H1 (cell line): ENCODE measurements around the gene SDSL. TPM values are rescaled to one million over a fixed set of nuclear protein-coding genes. Genes with fewer than 3 reads are reported as not detected.

Experiments
- CTCF ChIA-PET: fragments of 300-600 bp; sonication (Branson Sonifier 250); formaldehyde crosslinking; loops from one replicate; lab custom pipeline; 2021; ENCODE audit not compliant: partially characterized antibody; lab: Charles Lee
- POLR2A ChIA-PET: fragments of 300-600 bp; sonication (Branson Sonifier 250); formaldehyde crosslinking; loops from one replicate; lab custom pipeline; 2021; ENCODE audit warnings: inconsistent platforms; ENCODE audit not compliant: partially characterized antibody; lab: Charles Lee
- DNase-seq, 2 experiments: peaks; one replicate each; pipeline versions ENCODE4 v3.0.0 to v3.0.0-alpha.2; 2010 to 2022; ENCODE audit warnings: low spot score in 2 of 2, low read depth in 1 of 2, mixed read lengths in 1 of 2
- FAIRE-seq: peaks from 2 replicates; lab custom pipeline; 2011; peaks lifted over from hg19 to GRCh38; lab: Jason Lieb, UNC
- H2AFZ ChIP-seq: 2 replicates; pipeline ENCODE4 v1.8.1; 2012; ENCODE audit warnings: low read length, inconsistent platforms
- H2AK5ac ChIP-seq: 2 replicates; pipeline ENCODE4 v1.6.1; 2013; ENCODE audit warnings: low read depth, low read length
- H2BK120ac ChIP-seq: replicated peaks from 2 replicates; pipeline ENCODE3; 2013; ENCODE audit warnings: low read depth, low read length, inconsistent platforms
- H2BK12ac ChIP-seq: 2 replicates; pipeline ENCODE4 v1.6.1; 2013; ENCODE audit warnings: low read depth, low read length
- H2BK15ac ChIP-seq: 2 replicates; pipeline ENCODE4 v1.6.1; 2013; ENCODE audit warnings: low read length
- H2BK20ac ChIP-seq: 2 replicates; pipeline ENCODE4 v1.6.1; 2013; ENCODE audit warnings: low read length
- H2BK5ac ChIP-seq: 2 replicates; pipeline ENCODE4 v1.6.1; 2013; ENCODE audit warnings: low read depth, low read length
- H3K14ac ChIP-seq: 2 replicates; pipeline ENCODE4 v1.6.1; 2013; ENCODE audit warnings: inconsistent platforms; ENCODE audit not compliant: insufficient read length
- H3K18ac ChIP-seq: 2 replicates; pipeline ENCODE4 v1.6.1; 2013; ENCODE audit warnings: low read length; ENCODE audit errors: extremely low read depth
- H3K23ac ChIP-seq: 2 replicates; pipeline ENCODE4 v1.6.1; 2013; ENCODE audit warnings: inconsistent platforms; ENCODE audit not compliant: insufficient read length
- H3K23me2 ChIP-seq: 2 replicates; pipeline ENCODE4 v1.6.1; 2013; ENCODE audit warnings: low read depth, low read length
- H3K27ac ChIP-seq: 2 replicates; pipeline ENCODE4 v1.6.1; 2011; ENCODE audit warnings: low read depth, low read length, inconsistent platforms
- H3K27me3 ChIP-seq, 4 experiments: replicated peaks in 1 of 4; 1 replicate in 1 of 4; 2 replicates in 3 of 4; pipeline versions ENCODE4 v1.6.1 to v1.8.1; 2011 to 2013; ENCODE audit warnings: low read length in 3 of 4, mild to moderate bottlenecking in 3 of 4, inconsistent platforms in 2 of 4, mixed read lengths in 2 of 4, moderate library complexity in 1 of 4; ENCODE audit not compliant: control insufficient read depth in 3 of 4, insufficient read depth in 3 of 4; ENCODE audit errors: extremely low read depth in 1 of 4
- H3K36me3 ChIP-seq, 4 experiments: 2 replicates each; pipeline versions ENCODE4 v1.6.1 to v1.8.1; 2011 to 2013; ENCODE audit warnings: mild to moderate bottlenecking in 4 of 4, low read length in 3 of 4, moderate library complexity in 2 of 4, control low read depth in 1 of 4, inconsistent platforms in 1 of 4; ENCODE audit not compliant: insufficient read depth in 4 of 4, control insufficient read depth in 2 of 4
- H3K4ac ChIP-seq: replicated peaks from 2 replicates; pipeline ENCODE3; 2013; ENCODE audit warnings: low read length, low read depth, mixed read lengths, inconsistent platforms; ENCODE audit not compliant: insufficient read length
- H3K4me1 ChIP-seq, 4 experiments: replicated peaks in 1 of 4; 1 replicate in 1 of 4; 2 replicates in 3 of 4; pipeline versions ENCODE4 v1.6.1 to v1.8.1; 2011 to 2013; ENCODE audit warnings: low read length in 3 of 4, inconsistent platforms in 2 of 4, mixed read lengths in 1 of 4; ENCODE audit not compliant: insufficient read depth in 4 of 4, control insufficient read depth in 3 of 4
- H3K4me2 ChIP-seq, 2 experiments: 2 replicates each; pipeline versions ENCODE4 v1.6.1 to v1.8.1; 2011 to 2013; ENCODE audit warnings: low read depth in 2 of 2, low read length in 2 of 2, control low read depth in 1 of 2, inconsistent platforms in 1 of 2, mild to moderate bottlenecking in 1 of 2; ENCODE audit not compliant: insufficient read depth in 1 of 2
- H3K4me3 ChIP-seq, 4 experiments: fragments of 200-600, 300-600 bp in 1 of 4; sonication (generic), shearing (Covaris generic), sonication (Bioruptor Twin) in 1 of 4; 2 replicates each; pipeline versions ENCODE4 v1.5.1 to v1.8.1; 2011 to 2016; ENCODE audit warnings: low read length in 4 of 4, low read depth in 3 of 4, control low read depth in 2 of 4, inconsistent platforms in 2 of 4, mild to moderate bottlenecking in 2 of 4, mixed read lengths in 1 of 4, moderate library complexity in 1 of 4; ENCODE audit not compliant: insufficient read depth in 2 of 4; ENCODE audit errors: extremely low read depth in 1 of 4
- H3K56ac ChIP-seq: replicated peaks from 2 replicates; pipeline ENCODE3; 2013; ENCODE audit warnings: low read depth, mild to moderate bottlenecking, mixed read lengths, low read length, inconsistent platforms; ENCODE audit not compliant: insufficient read length
- H3K79me1 ChIP-seq: 2 replicates; pipeline ENCODE4 v1.6.1; 2013; ENCODE audit warnings: low read depth, low read length, control low read depth
- H3K79me2 ChIP-seq, 2 experiments: 2 replicates each; pipeline versions ENCODE4 v1.6.1 to v1.8.1; 2012 to 2013; ENCODE audit warnings: low read length in 2 of 2, mild to moderate bottlenecking in 2 of 2, inconsistent platforms in 1 of 2; ENCODE audit not compliant: insufficient read depth in 2 of 2, control insufficient read depth in 1 of 2
- H3K9ac ChIP-seq, 4 experiments: replicated peaks in 1 of 4; 1 replicate in 1 of 4; 2 replicates in 3 of 4; pipeline versions ENCODE4 v1.6.1 to v1.8.1; 2011 to 2013; ENCODE audit warnings: low read depth in 3 of 4, low read length in 3 of 4, control low read depth in 2 of 4, mild to moderate bottlenecking in 2 of 4, moderate library complexity in 2 of 4, inconsistent platforms in 1 of 4; ENCODE audit errors: extremely low read depth in 1 of 4
- H3K9me3 ChIP-seq, 2 experiments: 2 replicates each; pipeline versions ENCODE4 v1.6.1 to v1.8.1; 2012 to 2013; ENCODE audit warnings: mild to moderate bottlenecking in 2 of 2, moderate library complexity in 2 of 2, control low read depth in 1 of 2, inconsistent platforms in 1 of 2, low read depth in 1 of 2, low read length in 1 of 2, mixed read lengths in 1 of 2; ENCODE audit not compliant: insufficient read depth in 2 of 2
- H4K20me1 ChIP-seq, 2 experiments: replicated peaks in 1 of 2; 2 replicates each; pipeline versions ENCODE3 to v1.8.1; 2011 to 2013; ENCODE audit warnings: inconsistent platforms in 2 of 2, low read length in 2 of 2, mild to moderate bottlenecking in 1 of 2; ENCODE audit not compliant: insufficient read depth in 2 of 2, control insufficient read depth in 1 of 2
- H4K5ac ChIP-seq: 2 replicates; pipeline ENCODE4 v1.6.1; 2013; ENCODE audit warnings: low read length, low read depth, mixed read lengths, inconsistent platforms; ENCODE audit not compliant: insufficient read length
- H4K8ac ChIP-seq: 2 replicates; pipeline ENCODE4 v1.8.0; 2013; ENCODE audit warnings: mild to moderate bottlenecking, moderate library complexity, low read length, inconsistent platforms; ENCODE audit not compliant: insufficient read depth; ENCODE audit errors: extremely low read depth
- H4K91ac ChIP-seq: replicated peaks from 2 replicates; pipeline ENCODE3; 2013; ENCODE audit warnings: low read length, mixed read lengths, inconsistent platforms; ENCODE audit not compliant: insufficient read length
- ASH2L ChIP-seq: fragments of 200-600, 300-600 bp; sonication (generic); IDR thresholded peaks from one replicate; pipeline ENCODE4 v1.7.1; 2017; ENCODE audit warnings: low read length
- HDAC2 ChIP-seq, 2 experiments: fragments of 300-600 bp in 1 of 2; sonication (generic) in 1 of 2; IDR thresholded peaks; 2 replicates each; pipeline ENCODE4 v1.6.1; 2011 to 2012; ENCODE audit warnings: low read depth in 2 of 2, low read length in 2 of 2, mild to moderate bottlenecking in 2 of 2, moderate library complexity in 2 of 2, borderline replicate concordance in 1 of 2, inconsistent platforms in 1 of 2
- KDM1A ChIP-seq: fragments of 200-600, 300-600 bp; sonication (generic); IDR thresholded peaks from 2 replicates; pipeline ENCODE4 v1.7.1; 2016; ENCODE audit warnings: mild to moderate bottlenecking, low read length, borderline replicate concordance
- RXRA ChIP-seq: IDR thresholded peaks from 2 replicates; pipeline ENCODE4 v1.6.1; 2011; ENCODE audit warnings: low read depth, mild to moderate bottlenecking, low read length, moderate library complexity; ENCODE audit not compliant: insufficient read depth
- WGBS, 2 experiments: shearing (Covaris generic) in 1 of 2; methylation state at CpG; one replicate each; pipeline versions ENCODE4 v1.1.6 to v1.1.7; 2013 to 2015; ENCODE audit warnings: low lambda C conversion rate in 2 of 2, mixed read lengths in 2 of 2, inconsistent platforms in 1 of 2, low coverage in 1 of 2, missing lambda C conversion rate in 1 of 2; ENCODE audit not compliant: insufficient replicate concordance in 2 of 2, insufficient coverage in 1 of 2, insufficient read length in 1 of 2; ENCODE audit errors: extremely low coverage in 1 of 2, missing lambda C conversion rate in 1 of 2; 5-methylcytosine and 5-hydroxymethylcytosine counted together
- polyA plus RNA-seq, 7 experiments: library from polyadenylated mRNA; depleted of rRNA in 3 of 7; stranded (reverse) in 5 of 7; unstranded in 2 of 7; fragments of >200 nt in 5 of 7; fragments of 200-250 nt in 2 of 7; gene quantifications; 1 replicate in 5 of 7; 2 replicates in 1 of 7; 4 replicates in 1 of 7; pipeline versions ENCODE4 v1.2.1 to v1.2.3, GENCODE V29; 2011 to 2013; ENCODE audit warnings: missing spikeins in 2 of 7, mixed read lengths in 2 of 7
- total RNA-seq: library from RNA; stranded (reverse); fragmentation: NEBNext Ultra II Directional; extraction: Animal tissue kit (Norgen Biotek cat#: 25700); gene quantifications from 2 replicates; pipeline ENCODE4 v1.2.1, GENCODE V29; 2021

The SDSL gene
- total and polyA plus RNA-seq, 2 of the 8 experiments (the other 6 are each of a cell fraction or from before 2014, with no cell fraction given) = 0.69 to 1.3 TPM

GRCh38 chr12:113452458-113452857, 30.3 kb downstream of the SDSL start:
- no peak overlapping the region; the same call in 1 of the 2 replicates for H2BK20ac ChIP-seq
- H4K91ac ChIP-seq = peak overlapping the region; percentile 15
- no peaks in the 10 kb centered on the region for H3K79me2 ChIP-seq
- no peak overlapping the region for H3K14ac ChIP-seq
- H4K5ac ChIP-seq = no peak overlapping the region
- no peaks in the 10 kb centered on the region for H4K20me1 ChIP-seq
- no peak overlapping the region for H2BK5ac ChIP-seq
- WGBS, 2 experiments = 76% methylated on average over 2 of the region's 2 CpGs; no CpG with 5 or more reads in 1 of the 2 experiments
- no peak overlapping the region for H3K4me3 ChIP-seq
- TF ChIP-seq ASH2L (no peak), KDM1A (peak; percentile 69), HDAC2 (IDR thresholded peaks at IDR 0.05; ENCODE audit: borderline replicate concordance in 1 of 2, low read depth in 2 of 2, low read length in 2 of 2) (peak in 1 of 2 experiments; percentile 34; a peak in 1 of 4 replicates), RXRA (no peak)
- H3K36me3 ChIP-seq = no peaks in the 10 kb centered on the region
- H2BK12ac ChIP-seq = no peak overlapping the region
- H3K56ac ChIP-seq = no peak overlapping the region
- no peaks in the 10 kb centered on the region for H3K27me3 ChIP-seq
- no peak overlapping the region for H2AFZ ChIP-seq
- no peak overlapping the region for H2AK5ac ChIP-seq
- H2BK120ac ChIP-seq = no peak overlapping the region
- no peak overlapping the region for H2BK15ac ChIP-seq
- H3K9ac ChIP-seq = no peak overlapping the region
- no peaks in the 10 kb centered on the region for H3K23me2 ChIP-seq
- POLR2A ChIA-PET = no interaction called here
- H4K8ac ChIP-seq = no peak overlapping the region
- H3K79me1 ChIP-seq = no peaks in the 10 kb centered on the region
- no peak overlapping the region for H3K18ac ChIP-seq
- no peak overlapping the region for H3K4me2 ChIP-seq
- no peak overlapping the region for H3K23ac ChIP-seq
- H3K9me3 ChIP-seq = no peaks in the 10 kb centered on the region
- no peak overlapping the region for H3K27ac ChIP-seq
- no peak overlapping the region for H3K4ac ChIP-seq
- CTCF ChIA-PET = interaction anchor here (1.6 to 2.9 kb wide), 3 partner anchors 9 to 27 kb away, joined by 4 to 24 read pairs (median 8); no protein-coding TSS in a partner anchor
- DNase-seq (no peak), FAIRE-seq (no peak)
- H3K4me1 ChIP-seq = peaks cover 0 to 3% (median 1%) of the 10 kb centered on the region in 4 experiments; a peak in 3 of 7 replicates
